Left lung (tissue), 10 donors: ENCODE data around the gene DAGLA. TPM values are rescaled to one million over a fixed set of nuclear protein-coding genes. Genes with fewer than 3 reads are reported as not detected.

ENCODE experiments used
- ATAC-seq: fragments of 200-7000 bp; cut with Tn5 transposase; one replicate; pipeline ENCODE4 v1.9.1; 2020; ENCODE audit warnings: moderate library complexity
- DNase-seq, 4 donors: peaks; one replicate each; pipeline ENCODE4 v3.0.0-alpha.2; 2013 to 2020
- H3K27ac ChIP-seq, 2 donors: fragments of 200-600 bp; sonication (generic) in 1 of 2; one replicate each; pipeline versions ENCODE4 v1.5.0 to v1.8.0; 2020 to 2021
- H3K27me3 ChIP-seq, 2 donors: fragments of 200-600 bp; sonication (generic) in 1 of 2; one replicate each; pipeline versions ENCODE4 v1.5.0 to v1.8.0; 2020 to 2021
- H3K36me3 ChIP-seq, 2 donors: fragments of 200-600 bp; sonication (generic) in 1 of 2; one replicate each; pipeline versions ENCODE4 v1.5.0 to v1.8.0; 2020 to 2021
- H3K4me1 ChIP-seq, 2 donors: fragments of 200-600 bp; one replicate each; pipeline ENCODE4 v1.8.0; 2021
- H3K4me3 ChIP-seq, 2 donors: fragments of 200-600 bp; sonication (generic) in 1 of 2; one replicate each; pipeline versions ENCODE4 v1.5.0 to v1.8.0; 2020 to 2021; ENCODE audit warnings: mild to moderate bottlenecking in 1 of 2
- H3K9me3 ChIP-seq, 2 donors: fragments of 200-600 bp; sonication (generic) in 1 of 2; one replicate each; pipeline versions ENCODE4 v1.5.0 to v1.8.0; 2020 to 2021
- intact Hi-C, 2 donors: fragments of 100-400 bp; cut with DNase I; formaldehyde crosslinking; loops; one replicate each; pipeline versions ENCODE4 v1.11.2 to v1.14.2; 2022
- polyA plus RNA-seq, 6 donors: library from polyadenylated mRNA; unstranded; fragments of 120-200 nt; gene quantifications; one replicate each; pipeline ENCODE4 v1.2.1, GENCODE V29; 2013; ENCODE audit not compliant: insufficient read length in 6 of 6
- total RNA-seq, 2 donors: library from RNA; stranded (reverse); fragmentation: NEBNext Ultra II Directional; extraction: Animal tissue kit (Norgen Biotek cat#: 25700); gene quantifications; one replicate each; pipeline ENCODE4 v1.2.1, GENCODE V29; 2021
- TF ChIP-seq, protein P1 (sequence below), 2 donors: fragments of 200-600 bp; sonication (generic) in 1 of 2; IDR thresholded peaks; one replicate each; pipeline versions ENCODE4 v1.5.0 to v1.8.0; 2021; ENCODE audit warnings: antibody characterized with exemption in 2 of 2
- donor health status: DM: no; HTN: yes; CAD: no.
- donor health status: DM: no; HTN: no; CAD: no.

The DAGLA gene
- total and polyA plus RNA-seq, 8 donors, result 2.2 to 4.3 (median 3.8) TPM

- intact Hi-C loops, result no loop called here
- DNase-seq, result peak in 2 of 4 donors; percentile 51 to 81
- no peak overlapping the region for H3K27ac ChIP-seq
These were observed 74.6 kb downstream of the DAGLA start for GRCh38 chr11:61754534-61755482.

DNA sequence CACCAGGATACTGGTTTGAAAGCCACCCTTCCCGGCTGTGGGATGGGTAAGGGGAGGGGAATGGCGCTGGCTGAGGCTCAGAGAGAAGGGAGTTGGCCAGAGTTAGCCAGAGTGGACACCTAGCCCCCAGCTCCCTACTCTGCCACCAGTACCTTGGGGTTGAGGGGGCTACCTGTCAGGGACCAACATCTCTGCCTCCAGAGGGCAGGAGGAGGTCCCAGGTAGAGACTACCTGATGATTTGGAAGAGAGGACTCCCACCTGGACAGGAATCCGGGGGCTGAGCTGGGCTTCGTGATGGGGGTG is 75.9 kb downstream of the DAGLA start:
- peaks cover 3 to 12% of the 10 kb centered on the region in 2 donors for H3K4me1 ChIP-seq
- H3K27ac ChIP-seq, result no peak overlapping the region
- H3K9me3 ChIP-seq, result no peaks in the 10 kb centered on the region
- H3K36me3 ChIP-seq, result no peaks in the 10 kb centered on the region
- H3K4me3 ChIP-seq, result no peak overlapping the region
- intact Hi-C loops, result no loop called here
- ATAC-seq (no peak), DNase-seq (no peak)
- TF ChIP-seq, protein P1, sequence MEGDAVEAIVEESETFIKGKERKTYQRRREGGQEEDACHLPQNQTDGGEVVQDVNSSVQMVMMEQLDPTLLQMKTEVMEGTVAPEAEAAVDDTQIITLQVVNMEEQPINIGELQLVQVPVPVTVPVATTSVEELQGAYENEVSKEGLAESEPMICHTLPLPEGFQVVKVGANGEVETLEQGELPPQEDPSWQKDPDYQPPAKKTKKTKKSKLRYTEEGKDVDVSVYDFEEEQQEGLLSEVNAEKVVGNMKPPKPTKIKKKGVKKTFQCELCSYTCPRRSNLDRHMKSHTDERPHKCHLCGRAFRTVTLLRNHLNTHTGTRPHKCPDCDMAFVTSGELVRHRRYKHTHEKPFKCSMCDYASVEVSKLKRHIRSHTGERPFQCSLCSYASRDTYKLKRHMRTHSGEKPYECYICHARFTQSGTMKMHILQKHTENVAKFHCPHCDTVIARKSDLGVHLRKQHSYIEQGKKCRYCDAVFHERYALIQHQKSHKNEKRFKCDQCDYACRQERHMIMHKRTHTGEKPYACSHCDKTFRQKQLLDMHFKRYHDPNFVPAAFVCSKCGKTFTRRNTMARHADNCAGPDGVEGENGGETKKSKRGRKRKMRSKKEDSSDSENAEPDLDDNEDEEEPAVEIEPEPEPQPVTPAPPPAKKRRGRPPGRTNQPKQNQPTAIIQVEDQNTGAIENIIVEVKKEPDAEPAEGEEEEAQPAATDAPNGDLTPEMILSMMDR (IDR thresholded peaks at IDR 0.05), result no peak
- peaks cover 0 to 29% of the 10 kb centered on the region in 2 donors for H3K27me3 ChIP-seq

More at GRCh38 chr11:61754534-61755482, 74.6 kb downstream of the DAGLA start:
- H3K4me3 ChIP-seq, result peak overlapping the region in 1 of 2 donors; percentile 1
- ATAC-seq, result peak; percentile 36
- peaks cover 3 to 12% of the 10 kb centered on the region in 2 donors for H3K4me1 ChIP-seq
- no peaks in the 10 kb centered on the region for H3K36me3 ChIP-seq
- TF ChIP-seq, protein P1 (IDR thresholded peaks at IDR 0.05), result no peak
- H3K9me3 ChIP-seq, result no peaks in the 10 kb centered on the region
- peaks cover 0 to 41% of the 10 kb centered on the region in 2 donors for H3K27me3 ChIP-seq

GRCh38 chr11:61756452-61757212 is 76.4 kb downstream of the DAGLA start:
- Histone ChIP-seq H3K4me1 (peaks cover 3 to 12% of the 10 kb centered on the region in 2 donors), H3K4me3 (no peak overlapping the region)
- ATAC-seq, result peak; percentile 12

DNA sequence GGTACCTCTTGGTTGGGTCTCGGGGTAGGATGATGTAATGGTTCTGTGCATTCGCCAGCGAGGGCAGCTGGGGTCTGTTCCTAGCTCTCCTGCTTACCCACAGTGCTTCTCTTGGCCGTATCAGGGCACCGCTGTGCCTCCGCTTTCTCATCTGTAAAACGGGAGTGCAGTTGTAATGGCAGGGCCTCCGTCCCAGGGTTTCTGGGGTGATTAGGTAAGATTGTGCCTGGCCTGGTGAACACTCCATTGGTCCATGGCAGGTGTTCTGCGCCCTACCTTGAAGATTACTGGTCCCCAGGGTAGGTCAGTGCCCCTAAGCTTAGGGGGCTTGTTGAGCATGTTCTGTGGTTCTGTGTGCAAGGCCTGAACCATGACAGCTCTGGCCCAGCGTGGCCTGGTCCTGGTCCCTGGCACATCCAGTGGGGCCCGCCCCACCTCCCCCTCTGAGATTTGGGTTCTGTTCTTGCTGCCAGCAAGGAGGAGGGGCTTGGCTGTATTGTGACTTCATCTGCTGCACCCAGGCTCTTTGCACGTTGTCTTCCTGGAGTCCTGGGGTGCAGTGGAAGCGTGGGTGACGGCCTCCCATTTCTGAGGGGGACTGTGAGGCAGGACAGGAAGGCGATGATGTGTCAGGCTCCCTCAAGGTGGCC is 77.1 kb downstream of the DAGLA start:
- Histone ChIP-seq H3K27me3 (peaks cover 0 to 30% of the 10 kb centered on the region in 2 donors), H3K4me1 (peaks cover 0 to 12% of the 10 kb centered on the region in 2 donors), H3K9me3 (no peaks in the 10 kb centered on the region), H3K36me3 (no peaks in the 10 kb centered on the region), H3K4me3 (no peak overlapping the region), H3K27ac (no peak overlapping the region)
- TF ChIP-seq, protein P1 (IDR thresholded peaks at IDR 0.05), result no peak
- DNase-seq (no peak), ATAC-seq (no peak)
- intact Hi-C loops, result no loop called here

More at GRCh38 chr11:61756452-61757212, 76.4 kb downstream of the DAGLA start:
- Histone ChIP-seq H3K27me3 (peaks cover 0 to 29% of the 10 kb centered on the region in 2 donors), H3K9me3 (no peaks in the 10 kb centered on the region), H3K27ac (no peak overlapping the region), H3K36me3 (no peaks in the 10 kb centered on the region)
- DNase-seq, result peak in 1 of 4 donors; percentile 62
- intact Hi-C loops, result no loop called here
- TF ChIP-seq, protein P1 (IDR thresholded peaks at IDR 0.05), result no peak
